Measurements from ENCODE around the gene MORN2.

Gene MORN2

GRCh38 chr2:38892819-38893218 is 17.0 kb downstream of the MORN2 start:
- DNase-seq, result no peak

- DNase-seq, result no peak
Observed at GRCh38 chr2:38898256-38898655, 22.5 kb downstream of the MORN2 start.

GRCh38 chr2:38900726-38901125 is 24.9 kb downstream of the MORN2 start:
- no peak for DNase-seq

GRCh38 chr2:38905251-38905650 is 29.5 kb downstream of the MORN2 start:
- DNase-seq, result no peak

GRCh38 chr2:38907242-38907641 is 31.5 kb downstream of the MORN2 start:
- no peak for DNase-seq

- no peak for DNase-seq
Observed at GRCh38 chr2:38907743-38908562, 32.2 kb downstream of the MORN2 start.

- no peak for DNase-seq
Observed at GRCh38 chr2:38909872-38910271, 34.1 kb downstream of the MORN2 start.

GRCh38 chr2:38911191-38911590 is 35.4 kb downstream of the MORN2 start:
- no peak for DNase-seq

- DNase-seq, result no peak
Observed at GRCh38 chr2:38912619-38913018, 36.8 kb downstream of the MORN2 start.

- no peak for DNase-seq
Observed at GRCh38 chr2:38922389-38922788, 46.6 kb downstream of the MORN2 start.

- DNase-seq, result no peak
Observed at GRCh38 chr2:38922902-38923301, 47.1 kb downstream of the MORN2 start.

GRCh38 chr2:38925982-38926381 is 50.2 kb downstream of the MORN2 start:
- no peak for DNase-seq

- no peak for DNase-seq
Observed at GRCh38 chr2:38930600-38930999, 54.8 kb downstream of the MORN2 start.

Measured in hippocampal formation (tissue), 2 donors.